Lung (tissue), 12 donors: ENCODE data around the gene EDN2. TPM values are rescaled to one million over a fixed set of nuclear protein-coding genes. Genes with fewer than 3 reads are reported as not detected.

Source experiments
- ATAC-seq: fragments of 200-7000 bp; cut with Tn5 transposase; one replicate; pipeline ENCODE4 v1.9.1; 2020; ENCODE audit warnings: moderate number of reproducible peaks; ENCODE audit not compliant: insufficient read depth, low FRiP score
- DNase-seq, 3 donors: peaks; one replicate each; pipeline ENCODE4 v3.0.0-alpha.2; 2013 to 2017
- H3K27ac ChIP-seq, 2 donors: one replicate each; pipeline ENCODE4 v1.5.1; 2013; ENCODE audit warnings: mild to moderate bottlenecking in 2 of 2, moderate library complexity in 2 of 2, control low read depth in 1 of 2, inconsistent platforms in 1 of 2, low read depth in 1 of 2, low read length in 1 of 2
- H3K27me3 ChIP-seq, 3 donors: one replicate each; pipeline ENCODE4 v1.5.1; 2013; ENCODE audit warnings: low read length in 2 of 3; ENCODE audit not compliant: control insufficient read depth in 3 of 3, insufficient read depth in 3 of 3
- H3K36me3 ChIP-seq, 4 donors: one replicate each; pipeline ENCODE4 v1.5.1; 2013; ENCODE audit warnings: low read length in 4 of 4, mild to moderate bottlenecking in 1 of 4, moderate library complexity in 1 of 4; ENCODE audit not compliant: control insufficient read depth in 4 of 4, insufficient read depth in 4 of 4
- H3K4me1 ChIP-seq, 5 donors: one replicate each; pipeline ENCODE4 v1.5.1; 2013; ENCODE audit warnings: low read length in 5 of 5, mild to moderate bottlenecking in 2 of 5, moderate library complexity in 1 of 5; ENCODE audit not compliant: control insufficient read depth in 5 of 5, insufficient read depth in 5 of 5
- H3K4me3 ChIP-seq: one replicate; pipeline ENCODE4 v1.5.1; 2013; ENCODE audit warnings: mild to moderate bottlenecking, control low read depth, moderate library complexity
- H3K9ac ChIP-seq, 2 donors: one replicate each; pipeline ENCODE4 v1.5.1; 2013; ENCODE audit warnings: low read length in 2 of 2, control low read depth in 1 of 2; ENCODE audit not compliant: insufficient read depth in 1 of 2
- H3K9me3 ChIP-seq, 4 donors: one replicate each; pipeline ENCODE4 v1.5.1; 2013; ENCODE audit warnings: low read length in 3 of 4, mild to moderate bottlenecking in 1 of 4, moderate library complexity in 1 of 4; ENCODE audit not compliant: control insufficient read depth in 4 of 4, insufficient read depth in 3 of 4
- whole genome bisulfite sequencing, 2 donors: extraction: QIAGEN DNeasy Blood & Tissue Kit; methylation state at CpG; one replicate each; pipeline ENCODE4 v1.1.7; 2013; 5-methylcytosine and 5-hydroxymethylcytosine counted together
- polyA plus RNA-seq, 2 donors: library from polyadenylated mRNA; stranded (reverse); fragments of 200-250 nt; gene quantifications; one replicate each; pipeline ENCODE4 v1.2.1, GENCODE V29; 2013
- total RNA-seq, 2 donors: library from RNA; depleted of rRNA in 1 of 2; stranded (reverse); fragments of >200 nt in 1 of 2; gene quantifications; one replicate each; pipeline ENCODE4 v1.2.1, GENCODE V29; 2014 to 2021
- TF ChIP-seq, protein P1 (sequence below): IDR thresholded peaks from 2 replicates; pipeline ENCODE4 v1.5.1; 2012; ENCODE audit warnings: mild to moderate bottlenecking; ENCODE audit errors: control extremely low read depth, extremely low read depth
- donor health status: control.
- donor health status: control.
- donor health status: Bipolar disorder and iron deficiency.
- donor health status: healthy.
- donor health status: DM: yes; HTN: yes; CAD: no.

EDN2 gene
- total and polyA plus RNA-seq, 4 donors = 0.85 to 15.2 (median 2.4) TPM

DNA sequence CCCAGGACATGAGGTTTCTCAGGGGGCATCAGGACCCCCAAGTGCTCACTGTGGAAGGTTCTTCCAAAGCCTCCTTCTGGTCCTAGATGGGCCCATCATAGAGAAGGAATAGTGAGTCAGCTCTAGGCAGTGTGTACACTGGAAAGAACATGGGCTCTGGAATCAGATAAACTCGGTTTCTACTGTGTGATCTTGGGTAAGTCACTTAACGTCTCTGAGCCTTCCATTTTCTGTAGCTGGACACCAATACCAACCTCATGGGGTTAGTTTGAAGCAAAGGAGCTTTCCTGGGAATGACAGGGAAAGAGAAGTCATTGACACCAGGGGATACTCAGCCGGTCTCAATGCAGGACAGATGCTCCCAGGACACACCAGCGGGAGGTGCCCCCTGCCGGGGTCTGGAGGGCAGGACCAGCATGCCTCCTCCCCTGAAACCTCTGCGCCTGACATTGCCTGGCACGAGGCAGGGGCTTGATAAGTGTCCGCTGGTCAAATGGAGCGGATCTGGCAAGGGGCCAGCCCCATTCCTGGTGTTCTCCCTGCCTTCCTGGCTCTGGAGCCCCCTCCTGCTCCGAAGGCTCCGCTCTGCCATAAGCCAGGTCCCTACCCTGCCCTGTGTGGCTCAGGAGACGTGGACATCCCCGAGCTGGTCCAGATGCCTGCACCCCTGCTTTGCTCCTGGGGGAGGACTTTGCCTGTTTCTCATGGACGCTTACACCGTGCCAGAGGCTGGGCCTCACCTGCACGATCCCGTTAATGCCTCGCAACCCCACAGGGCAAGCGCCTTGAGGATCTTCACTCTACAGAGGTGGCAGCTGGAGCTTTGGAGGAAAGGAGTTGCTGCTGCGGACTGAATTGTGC is 52.8 kb downstream of the EDN2 start:
- 80 to 91% methylated on average over 20 of the region's 20 CpGs for WGBS, 2 donors
- Histone ChIP-seq H3K27me3 (no peaks in the 10 kb centered on the region), H3K9ac (no peak overlapping the region), H3K4me3 (no peak overlapping the region), H3K36me3 (no peaks in the 10 kb centered on the region), H3K9me3 (no peaks in the 10 kb centered on the region), H3K27ac (peak overlapping the region in 1 of 2 donors; percentile 55), H3K4me1 (peaks cover 0 to 31% (median 9%) of the 10 kb centered on the region in 5 donors)
- DNase-seq = peak; percentile 43 to 51 (median 48)
- TF ChIP-seq, protein P1, sequence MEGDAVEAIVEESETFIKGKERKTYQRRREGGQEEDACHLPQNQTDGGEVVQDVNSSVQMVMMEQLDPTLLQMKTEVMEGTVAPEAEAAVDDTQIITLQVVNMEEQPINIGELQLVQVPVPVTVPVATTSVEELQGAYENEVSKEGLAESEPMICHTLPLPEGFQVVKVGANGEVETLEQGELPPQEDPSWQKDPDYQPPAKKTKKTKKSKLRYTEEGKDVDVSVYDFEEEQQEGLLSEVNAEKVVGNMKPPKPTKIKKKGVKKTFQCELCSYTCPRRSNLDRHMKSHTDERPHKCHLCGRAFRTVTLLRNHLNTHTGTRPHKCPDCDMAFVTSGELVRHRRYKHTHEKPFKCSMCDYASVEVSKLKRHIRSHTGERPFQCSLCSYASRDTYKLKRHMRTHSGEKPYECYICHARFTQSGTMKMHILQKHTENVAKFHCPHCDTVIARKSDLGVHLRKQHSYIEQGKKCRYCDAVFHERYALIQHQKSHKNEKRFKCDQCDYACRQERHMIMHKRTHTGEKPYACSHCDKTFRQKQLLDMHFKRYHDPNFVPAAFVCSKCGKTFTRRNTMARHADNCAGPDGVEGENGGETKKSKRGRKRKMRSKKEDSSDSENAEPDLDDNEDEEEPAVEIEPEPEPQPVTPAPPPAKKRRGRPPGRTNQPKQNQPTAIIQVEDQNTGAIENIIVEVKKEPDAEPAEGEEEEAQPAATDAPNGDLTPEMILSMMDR = no peak
- ATAC-seq = no peak

DNA sequence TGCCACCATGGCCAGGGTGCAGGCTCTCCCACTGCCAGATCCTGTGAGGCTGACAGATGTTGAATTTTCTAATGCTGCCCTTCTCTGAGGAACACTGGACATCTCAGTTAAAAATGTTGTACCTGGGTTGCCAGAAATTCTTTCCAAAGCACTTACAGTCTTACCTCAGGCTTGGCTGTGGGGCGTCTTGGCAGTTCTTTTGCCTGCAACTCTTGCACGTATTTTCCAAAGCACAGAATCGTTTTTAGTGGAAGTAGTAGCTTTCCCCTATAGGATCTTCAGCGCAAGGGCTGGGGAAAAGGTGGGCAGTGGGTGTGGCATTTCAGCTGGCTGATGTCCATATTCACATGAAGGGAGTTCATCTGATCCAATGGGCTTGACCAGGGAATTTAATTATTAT is 53.9 kb downstream of the EDN2 start:
- TF ChIP-seq, protein P1 = no peak
- 87 to 88% methylated on average over 4 of the region's 4 CpGs for WGBS, 2 donors
- Histone ChIP-seq H3K4me1 (peaks cover 0 to 30% (median 9%) of the 10 kb centered on the region in 5 donors), H3K9ac (no peak overlapping the region), H3K27ac (no peak overlapping the region), H3K9me3 (no peaks in the 10 kb centered on the region), H3K4me3 (no peak overlapping the region), H3K36me3 (no peaks in the 10 kb centered on the region), H3K27me3 (no peaks in the 10 kb centered on the region)
- no peak for ATAC-seq
- no peak for DNase-seq

DNA sequence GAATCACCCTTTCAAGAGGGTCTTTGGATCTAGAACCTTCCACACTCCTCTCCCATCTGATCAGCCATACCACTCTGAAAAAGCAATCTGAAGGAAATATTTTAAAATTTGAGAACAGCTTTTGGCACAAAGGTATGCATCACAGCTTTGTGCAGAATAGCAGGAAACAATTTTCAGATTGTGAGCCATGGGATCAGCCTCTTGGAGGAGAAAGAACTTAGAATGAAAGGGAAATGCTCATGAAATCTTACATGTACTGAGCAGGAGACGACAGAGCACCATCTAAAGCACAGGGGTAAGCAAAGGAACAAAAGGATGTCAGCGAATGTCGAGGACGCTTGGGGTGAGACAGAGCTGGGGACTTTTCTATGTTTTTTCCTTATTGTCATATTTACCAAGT is 54.4 kb downstream of the EDN2 start:
- no peaks in the 10 kb centered on the region for H3K27me3 ChIP-seq
- TF ChIP-seq, protein P1 = no peak
- 89 to 91% methylated on average over 4 of the region's 4 CpGs for WGBS, 2 donors
- H3K36me3 ChIP-seq = no peaks in the 10 kb centered on the region
- no peak for DNase-seq
- peaks cover 0 to 28% (median 9%) of the 10 kb centered on the region in 5 donors for H3K4me1 ChIP-seq
- no peak for ATAC-seq
- no peak overlapping the region for H3K9ac ChIP-seq
- H3K4me3 ChIP-seq = no peak overlapping the region
- H3K27ac ChIP-seq = no peak overlapping the region
- no peaks in the 10 kb centered on the region for H3K9me3 ChIP-seq

DNA sequence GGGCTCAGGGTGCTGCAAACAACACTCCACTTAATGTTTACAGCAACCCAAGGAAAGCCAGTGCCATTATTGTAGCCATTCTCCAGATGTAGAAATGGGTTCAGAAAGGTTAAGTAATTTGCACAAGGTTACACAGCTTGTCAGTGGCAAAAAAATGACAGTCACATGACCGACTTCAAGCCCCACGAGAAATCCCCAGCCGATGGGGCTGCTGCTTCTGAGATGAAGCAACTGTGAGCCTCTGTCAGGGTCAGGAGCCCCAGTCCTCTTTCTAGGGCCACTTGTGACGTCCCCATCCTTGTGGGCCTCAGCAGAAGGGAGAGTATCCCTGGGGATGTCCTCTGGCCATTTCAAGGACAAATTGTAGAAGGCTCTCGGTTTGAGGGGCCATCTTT is 54.8 kb downstream of the EDN2 start:
- WGBS, 2 donors = 66 to 76% methylated on average over 5 of the region's 5 CpGs
- DNase-seq = no peak
- TF ChIP-seq, protein P1 = no peak
- Histone ChIP-seq H3K27ac (no peak overlapping the region), H3K9me3 (no peaks in the 10 kb centered on the region), H3K4me3 (no peak overlapping the region), H3K36me3 (no peaks in the 10 kb centered on the region), H3K4me1 (peaks cover 0 to 28% (median 9%) of the 10 kb centered on the region in 5 donors), H3K9ac (no peak overlapping the region), H3K27me3 (no peaks in the 10 kb centered on the region)
- ATAC-seq = no peak
